A549 (cell line): ENCODE data around the gene MAML3. TPM values are rescaled to one million over a fixed set of nuclear protein-coding genes. Genes with fewer than 3 reads are reported as not detected.

ENCODE experiments used
- ATAC-seq, 2 experiments: fragments of 200-7000 bp in 1 of 2; fragments of >200 bp in 1 of 2; cut with Nextera tagmentation in 1 of 2; cut with Tn5 transposase in 1 of 2; 3 replicates each; pipeline versions ENCODE4 v1.8.0 to v1.9.1; 2018 to 2020; ENCODE audit warnings: mild to moderate bottlenecking in 1 of 2, moderate library complexity in 1 of 2
- CTCF ChIA-PET: fragments of 300-600 bp; sonication (Branson Sonifier 250); formaldehyde crosslinking; extraction: SDS; loops from one replicate; lab custom pipeline; 2021; ENCODE audit warnings: antibody characterized with exemption, inconsistent platforms; lab: Yijun Ruan, JAX
- POLR2A ChIA-PET: fragments of 350-600 bp; formaldehyde crosslinking; extraction: SDS; loops from one replicate; lab custom pipeline; 2021; ENCODE audit warnings: antibody characterized with exemption, inconsistent platforms; lab: Yijun Ruan, JAX
- DNase-seq, 2 experiments: peaks; one replicate each; pipeline versions ENCODE4 v3.0.0 to v3.0.0-alpha.2; 2011 to 2016; ENCODE audit warnings: low read depth in 1 of 2, low spot score in 1 of 2
- FAIRE-seq: peaks from 2 replicates; lab custom pipeline; 2011; peaks lifted over from hg19 to GRCh38; lab: Jason Lieb, UNC
- H3K27ac ChIP-seq, 2 experiments: fragments of >200 bp; sonication (Bioruptor Twin); formaldehyde crosslinking; 3 replicates each; pipeline ENCODE4 v1.5.1; 2016 to 2017
- H3K4me1 ChIP-seq: fragments of >200 bp; sonication (Bioruptor Twin); formaldehyde crosslinking; 3 replicates; pipeline ENCODE4 v1.6.1; 2016
- H3K4me2 ChIP-seq: fragments of >200 bp; sonication (Bioruptor Twin); formaldehyde crosslinking; 3 replicates; pipeline ENCODE4 v1.6.1; 2016
- H3K4me3 ChIP-seq: fragments of >200 bp; sonication (Bioruptor Twin); formaldehyde crosslinking; 3 replicates; pipeline ENCODE4 v1.5.1; 2016
- H3K9me3 ChIP-seq: fragments of >200 bp; sonication (Bioruptor Twin); formaldehyde crosslinking; 3 replicates; pipeline ENCODE4 v1.6.1; 2016
- BCL3 ChIP-seq: fragments of >200 bp; sonication (Bioruptor Twin); formaldehyde crosslinking; IDR thresholded peaks from 3 replicates; pipeline ENCODE4 v1.6.1; 2016
- CBX2 ChIP-seq: fragments of 200-600 bp; sonication (generic); IDR thresholded peaks from 2 replicates; pipeline ENCODE4 v1.6.1; 2016; ENCODE audit warnings: low read depth, mild to moderate bottlenecking, borderline replicate concordance
- EHF ChIP-seq: fragments of 250-450 bp; sonication (Bioruptor Pico); IDR thresholded peaks from 2 replicates; pipeline ENCODE4 v1.5.0; 2020; ENCODE audit warnings: mild to moderate bottlenecking
- ESRRA ChIP-seq: fragments of 150-350 bp; IDR thresholded peaks from 2 replicates; pipeline ENCODE4 v1.6.1; 2014; ENCODE audit warnings: mild to moderate bottlenecking, low read length, borderline replicate concordance
- GATA3 ChIP-seq: IDR thresholded peaks from 2 replicates; pipeline ENCODE4 v1.6.1; 2012; ENCODE audit warnings: borderline replicate concordance
- HEYL ChIP-seq: fragments of 250-450 bp; sonication (Bioruptor Pico); IDR thresholded peaks from 2 replicates; pipeline ENCODE4 v1.8.0; 2021; ENCODE audit warnings: mild to moderate bottlenecking, moderate library complexity
- HOXB13 ChIP-seq: fragments of 250-450 bp; sonication (Bioruptor Pico); IDR thresholded peaks from 2 replicates; pipeline ENCODE4 v1.5.0; 2020; ENCODE audit warnings: low read depth, mild to moderate bottlenecking, moderate library complexity
- KDM1A ChIP-seq: fragments of 200-600 bp; sonication (generic); IDR thresholded peaks from 2 replicates; pipeline ENCODE4 v1.6.1; 2016; ENCODE audit warnings: low read depth, mild to moderate bottlenecking
- MYC ChIP-seq: IDR thresholded peaks from 2 replicates; pipeline ENCODE4 v1.6.1; 2012; ENCODE audit warnings: mild to moderate bottlenecking, inconsistent platforms, low read length, improper control_type of control experiment, borderline replicate concordance
- NFE2L2 ChIP-seq: fragments of 150-350 bp; conservative IDR thresholded peaks from 2 replicates; pipeline ENCODE4 v1.6.1; 2014; ENCODE audit warnings: low read length
- RNF2 ChIP-seq: fragments of 200-600 bp; sonication (generic); IDR thresholded peaks from 2 replicates; pipeline ENCODE4 v1.6.1; 2016; ENCODE audit warnings: low read depth, mild to moderate bottlenecking, antibody characterized with exemption, moderate library complexity, borderline replicate concordance
- SREBF2 ChIP-seq: fragments of 450-650 bp; IDR thresholded peaks from 2 replicates; pipeline ENCODE4 v1.6.1; 2014; ENCODE audit warnings: mild to moderate bottlenecking, moderate library complexity
- TP53 ChIP-seq: fragments of 250-450 bp; sonication (Bioruptor Pico); IDR thresholded peaks from 2 replicates; pipeline ENCODE4 v1.5.0; 2021; ENCODE audit warnings: mild to moderate bottlenecking, moderate library complexity
- WGBS: methylation state at CpG from one replicate; pipeline ENCODE4 v1.1.6; 2017; ENCODE audit errors: missing lambda C conversion rate; 5-methylcytosine and 5-hydroxymethylcytosine counted together
- polyA plus RNA-seq, 4 experiments: library from polyadenylated mRNA; depleted of rRNA in 3 of 4; stranded (reverse); fragments of >200 nt; fragmentation: RNase III in 1 of 4; extraction: RNeasy Plus Mini Kit Qiagen cat#74134 plus additional on column Dnase treatment in 1 of 4; gene quantifications; 2 replicates in 3 of 4; 3 replicates in 1 of 4; pipeline ENCODE4 v1.2.3, GENCODE V29; 2011 to 2017
- TF ChIP-seq, protein P1 (sequence below): fragments of >200 bp; sonication (Bioruptor Twin); formaldehyde crosslinking; IDR thresholded peaks from 2 replicates; pipeline ENCODE4 v1.6.1; 2016
- TF ChIP-seq, protein P2 (sequence below): IDR thresholded peaks from 2 replicates; pipeline ENCODE4 v1.6.1; 2012; ENCODE audit warnings: low read depth, borderline replicate concordance
- TF ChIP-seq, protein P3 (sequence below): fragments of 150-350 bp; IDR thresholded peaks from 2 replicates; pipeline ENCODE4 v1.6.1; 2014; ENCODE audit warnings: low read depth, mild to moderate bottlenecking, low read length
- TF ChIP-seq, protein P4 (sequence below): IDR thresholded peaks from 2 replicates; pipeline ENCODE4 v1.6.1; 2012
- TF ChIP-seq, protein P5 (sequence below): IDR thresholded peaks from 2 replicates; pipeline ENCODE4 v1.6.1; 2012

Gene MAML3
- polyA plus RNA-seq, 2 of the 4 experiments (the other 2 are of a cell fraction): 9.0 to 22.2 TPM

GRCh38 chr4:139896091-139896604 is 257.8 kb downstream of the MAML3 start (continued):
- no peak for TF ChIP-seq BCL3
- TF ChIP-seq EHF (CRISPR knock-in tag): no peak

DNA sequence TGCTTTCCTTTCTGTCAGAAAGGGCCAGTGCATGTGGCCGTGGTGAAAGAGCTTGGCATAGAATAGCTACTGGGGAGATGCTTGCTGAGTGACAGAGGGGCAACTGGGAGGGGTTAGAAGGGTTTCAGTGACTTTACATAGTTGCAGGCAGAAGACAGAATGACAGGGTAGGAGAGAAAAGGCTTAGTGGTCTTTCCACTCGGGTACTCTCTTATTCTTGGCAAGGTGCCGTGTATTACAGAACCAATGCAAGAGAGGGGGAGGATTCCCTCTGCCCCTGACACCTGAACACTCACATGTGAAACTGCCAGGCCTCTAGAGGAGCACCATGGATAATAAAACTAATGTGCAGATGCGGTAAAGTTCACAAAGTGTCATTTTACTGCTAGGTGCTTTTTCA is 260.2 kb downstream of the MAML3 start:
- no peak overlapping the region for H3K27ac ChIP-seq
- no peaks in the 10 kb centered on the region for H3K9me3 ChIP-seq
- POLR2A ChIA-PET: no interaction called here
- TF ChIP-seq, protein P1, sequence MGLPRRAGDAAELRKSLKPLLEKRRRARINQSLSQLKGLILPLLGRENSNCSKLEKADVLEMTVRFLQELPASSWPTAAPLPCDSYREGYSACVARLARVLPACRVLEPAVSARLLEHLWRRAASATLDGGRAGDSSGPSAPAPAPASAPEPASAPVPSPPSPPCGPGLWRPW: no peak
- TF ChIP-seq CBX2 (no peak), SREBF2 (no peak), MYC (no peak)
- TF ChIP-seq, protein P2, sequence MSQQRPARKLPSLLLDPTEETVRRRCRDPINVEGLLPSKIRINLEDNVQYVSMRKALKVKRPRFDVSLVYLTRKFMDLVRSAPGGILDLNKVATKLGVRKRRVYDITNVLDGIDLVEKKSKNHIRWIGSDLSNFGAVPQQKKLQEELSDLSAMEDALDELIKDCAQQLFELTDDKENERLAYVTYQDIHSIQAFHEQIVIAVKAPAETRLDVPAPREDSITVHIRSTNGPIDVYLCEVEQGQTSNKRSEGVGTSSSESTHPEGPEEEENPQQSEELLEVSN: no peak
- no peak for ATAC-seq
- CTCF ChIA-PET: interaction anchor here (1.0 kb wide), 1 partner anchor 14 kb away, joined by 3 read pairs; no protein-coding TSS in a partner anchor
- no peak for DNase-seq
- no peak for FAIRE-seq
- H3K4me3 ChIP-seq: no peak overlapping the region
- WGBS: 70% methylated on average over 4 of the region's 4 CpGs
- peak overlapping the region; percentile 19; the same call in 2 of the 3 replicates for H3K4me2 ChIP-seq
- peaks cover 11% of the 10 kb centered on the region for H3K4me1 ChIP-seq

DNA sequence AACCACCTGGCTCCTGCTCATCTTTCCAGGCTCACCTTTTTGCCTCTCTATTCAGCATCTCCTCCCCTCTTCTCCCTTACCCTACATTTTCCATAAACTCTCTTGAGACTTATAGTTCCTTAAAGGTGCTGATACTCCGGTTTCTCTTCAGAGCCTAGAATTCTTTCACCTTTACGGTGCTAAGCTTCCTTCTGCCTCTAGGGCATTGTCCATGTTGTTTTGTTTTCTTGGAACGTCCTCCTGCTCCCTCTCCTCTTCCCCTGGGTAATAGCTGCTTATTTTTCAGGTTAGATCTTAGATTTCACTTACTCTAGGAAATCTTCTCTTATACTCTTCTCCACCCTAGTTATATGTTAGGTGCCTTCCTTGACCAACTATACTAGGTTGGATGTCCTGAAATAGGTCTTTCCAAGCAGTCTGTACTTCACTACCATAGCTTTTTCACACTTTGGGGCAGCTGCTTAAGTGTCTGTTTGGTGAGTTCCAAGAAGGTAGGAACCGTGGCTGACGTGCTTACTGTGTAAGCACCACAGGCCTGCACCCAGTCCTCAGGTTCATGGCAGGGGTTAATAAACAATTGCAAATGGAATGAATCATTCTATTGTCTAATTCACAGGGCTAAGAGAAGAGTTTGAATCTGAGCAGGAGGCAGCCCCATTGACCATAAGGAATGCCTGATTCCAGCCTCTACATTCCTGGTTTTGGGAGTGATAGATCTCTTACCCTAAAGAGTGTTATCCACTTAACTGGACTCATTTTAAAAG is 260.8 kb downstream of the MAML3 start:
- DNase-seq (no peak), ATAC-seq (peak; percentile 50 to 62; a peak in 4 of 6 replicates), FAIRE-seq (no peak)
- 54% methylated on average over 5 of the region's 5 CpGs for WGBS
- peaks cover 16% of the 10 kb centered on the region for H3K4me1 ChIP-seq
- no peaks in the 10 kb centered on the region for H3K9me3 ChIP-seq
- no peak overlapping the region for H3K27ac ChIP-seq
- TF ChIP-seq NFE2L2: no peak
- no peak for TF ChIP-seq ESRRA
- TF ChIP-seq RNF2: no peak
- TF ChIP-seq, protein P3, sequence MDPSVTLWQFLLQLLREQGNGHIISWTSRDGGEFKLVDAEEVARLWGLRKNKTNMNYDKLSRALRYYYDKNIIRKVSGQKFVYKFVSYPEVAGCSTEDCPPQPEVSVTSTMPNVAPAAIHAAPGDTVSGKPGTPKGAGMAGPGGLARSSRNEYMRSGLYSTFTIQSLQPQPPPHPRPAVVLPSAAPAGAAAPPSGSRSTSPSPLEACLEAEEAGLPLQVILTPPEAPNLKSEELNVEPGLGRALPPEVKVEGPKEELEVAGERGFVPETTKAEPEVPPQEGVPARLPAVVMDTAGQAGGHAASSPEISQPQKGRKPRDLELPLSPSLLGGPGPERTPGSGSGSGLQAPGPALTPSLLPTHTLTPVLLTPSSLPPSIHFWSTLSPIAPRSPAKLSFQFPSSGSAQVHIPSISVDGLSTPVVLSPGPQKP: no peak
- TF ChIP-seq TP53 (CRISPR knock-in tag): no peak
- no peak for TF ChIP-seq HEYL (CRISPR knock-in tag)
- TF ChIP-seq KDM1A: no peak
- TF ChIP-seq, protein P4, sequence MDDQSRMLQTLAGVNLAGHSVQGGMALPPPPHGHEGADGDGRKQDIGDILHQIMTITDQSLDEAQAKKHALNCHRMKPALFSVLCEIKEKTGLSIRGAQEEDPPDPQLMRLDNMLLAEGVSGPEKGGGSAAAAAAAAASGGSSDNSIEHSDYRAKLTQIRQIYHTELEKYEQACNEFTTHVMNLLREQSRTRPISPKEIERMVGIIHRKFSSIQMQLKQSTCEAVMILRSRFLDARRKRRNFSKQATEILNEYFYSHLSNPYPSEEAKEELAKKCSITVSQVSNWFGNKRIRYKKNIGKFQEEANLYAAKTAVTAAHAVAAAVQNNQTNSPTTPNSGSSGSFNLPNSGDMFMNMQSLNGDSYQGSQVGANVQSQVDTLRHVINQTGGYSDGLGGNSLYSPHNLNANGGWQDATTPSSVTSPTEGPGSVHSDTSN: no peak
- no peak for TF ChIP-seq GATA3
- TF ChIP-seq, protein P5, sequence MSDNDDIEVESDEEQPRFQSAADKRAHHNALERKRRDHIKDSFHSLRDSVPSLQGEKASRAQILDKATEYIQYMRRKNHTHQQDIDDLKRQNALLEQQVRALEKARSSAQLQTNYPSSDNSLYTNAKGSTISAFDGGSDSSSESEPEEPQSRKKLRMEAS: no peak
- no peak for TF ChIP-seq EHF (CRISPR knock-in tag)
- TF ChIP-seq HOXB13 (CRISPR knock-in tag): no peak
- CTCF ChIA-PET: interaction anchor here (1.0 to 1.4 kb wide), 2 partner anchors 9 to 14 kb away, joined by 3 read pairs; no protein-coding TSS in a partner anchor
- no peak overlapping the region for H3K4me3 ChIP-seq
- POLR2A ChIA-PET: no interaction called here
- peak overlapping the region; percentile 19; the same call in 2 of the 3 replicates for H3K4me2 ChIP-seq
